GM18526 (cell line): ENCODE measurements around the gene TMBIM4.

Experiments used
- POLR2A ChIP-seq: IDR thresholded peaks from 3 replicates; pipeline ENCODE4 v1.6.1; 2011; ENCODE audit not compliant: insufficient read length; ENCODE audit errors: extremely low read depth

TMBIM4 gene

GRCh38 chr12:66189486-66189843, 19.7 kb upstream of the TMBIM4 start:
- no peak for TF ChIP-seq POLR2A

- no peak for TF ChIP-seq POLR2A
Observed at GRCh38 chr12:66188584-66189485, 19.0 kb upstream of the TMBIM4 start, which contains the start of gene IRAK3. Gene IRAK3, plus strand, starts transcription at chr12:66189214. Its CDS starts 86 bp downstream, at chr12:66189300.

- no peak for TF ChIP-seq POLR2A
Observed at GRCh38 chr12:66187821-66188220, 18.0 kb upstream of the TMBIM4 start.

DNA sequence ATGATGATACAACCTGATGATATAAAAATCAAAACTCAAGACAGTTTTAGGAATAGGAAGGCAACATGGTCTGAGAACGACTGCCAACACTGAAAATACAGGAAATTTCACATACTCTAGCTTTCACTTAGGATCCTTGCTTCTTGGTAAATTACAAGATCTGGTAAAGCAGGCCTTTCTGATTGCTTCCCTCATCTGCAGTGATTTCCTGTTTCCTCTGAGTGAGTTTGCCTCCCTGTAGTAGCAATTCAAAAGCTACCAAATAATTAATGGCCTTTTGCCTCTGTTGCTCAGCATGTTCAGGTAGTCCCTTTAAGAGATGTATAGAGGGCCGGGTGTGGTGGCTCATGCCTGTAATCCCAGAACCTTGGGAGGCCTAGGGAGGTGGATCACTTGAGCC, 17.2 kb upstream of the TMBIM4 start:
- no peak for TF ChIP-seq POLR2A

DNA sequence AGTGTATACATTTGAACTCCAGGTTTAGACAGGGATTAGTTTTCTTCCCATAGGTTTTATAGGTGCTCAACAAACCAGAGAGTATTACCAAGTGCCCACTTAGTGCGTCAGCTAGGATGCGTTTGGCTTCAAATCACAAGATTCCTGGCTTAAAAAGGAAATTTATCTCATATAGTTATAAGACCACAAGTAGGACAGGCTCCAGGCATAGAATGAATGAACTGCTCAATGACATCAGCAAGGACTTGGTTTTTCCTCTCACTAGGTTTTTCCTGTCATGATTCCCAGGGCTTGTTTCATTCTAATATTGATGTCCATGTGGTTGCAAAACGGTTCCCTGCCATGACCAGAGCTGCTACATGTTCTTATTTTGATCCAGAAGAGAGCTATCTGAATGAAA, 13.2 kb upstream of the TMBIM4 start:
- TF ChIP-seq POLR2A: no peak

GRCh38 chr12:66176105-66176900, 6.5 kb upstream of the TMBIM4 start:
- no peak for TF ChIP-seq POLR2A

- TF ChIP-seq POLR2A: no peak
Observed at GRCh38 chr12:66170606-66171005, 810 bp upstream of the TMBIM4 start.

DNA sequence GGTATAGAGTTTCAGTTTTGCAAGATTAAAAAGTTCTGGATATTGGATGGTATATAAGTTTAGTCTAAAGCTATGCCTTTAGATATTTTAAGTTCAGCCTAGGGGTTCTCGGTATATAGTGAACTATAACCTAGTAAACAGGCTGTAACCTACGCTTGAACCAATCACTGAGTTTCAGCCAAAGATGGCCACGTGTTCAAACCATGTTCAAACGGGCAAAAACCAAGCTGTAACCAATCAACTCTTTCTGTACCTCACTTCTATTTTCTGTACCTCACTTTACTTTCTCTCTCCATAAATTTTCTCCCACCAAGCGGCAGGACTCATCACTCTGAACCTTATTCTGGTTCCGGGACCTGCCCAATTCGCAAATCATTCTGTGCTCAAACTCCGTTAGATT, 1.4 kb downstream of the TMBIM4 start:
- no peak for TF ChIP-seq POLR2A

GRCh38 chr12:66166561-66166960, 3.2 kb downstream of the TMBIM4 start:
- TF ChIP-seq POLR2A: no peak

DNA sequence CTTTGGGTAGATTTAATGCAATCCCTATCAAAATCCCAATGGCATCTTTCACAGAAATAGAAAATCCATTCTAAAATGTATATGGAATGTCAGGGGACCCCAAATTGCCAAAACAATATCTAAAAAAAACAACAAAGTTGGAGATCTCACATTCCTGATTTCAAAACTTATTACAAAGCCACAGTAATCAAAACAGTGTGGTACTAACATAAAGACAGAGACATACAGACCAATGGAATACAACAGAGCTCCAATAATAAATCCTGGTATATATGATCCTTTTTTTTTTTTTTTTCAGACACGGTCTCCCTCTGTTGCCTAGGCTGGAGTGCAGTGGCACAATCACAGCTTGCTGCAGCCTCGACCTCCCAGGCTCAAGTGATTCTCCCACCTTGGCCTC, 4.7 kb downstream of the TMBIM4 start:
- no peak for TF ChIP-seq POLR2A

- TF ChIP-seq POLR2A: no peak
Observed at GRCh38 chr12:66164349-66164821, 5.4 kb downstream of the TMBIM4 start.

DNA sequence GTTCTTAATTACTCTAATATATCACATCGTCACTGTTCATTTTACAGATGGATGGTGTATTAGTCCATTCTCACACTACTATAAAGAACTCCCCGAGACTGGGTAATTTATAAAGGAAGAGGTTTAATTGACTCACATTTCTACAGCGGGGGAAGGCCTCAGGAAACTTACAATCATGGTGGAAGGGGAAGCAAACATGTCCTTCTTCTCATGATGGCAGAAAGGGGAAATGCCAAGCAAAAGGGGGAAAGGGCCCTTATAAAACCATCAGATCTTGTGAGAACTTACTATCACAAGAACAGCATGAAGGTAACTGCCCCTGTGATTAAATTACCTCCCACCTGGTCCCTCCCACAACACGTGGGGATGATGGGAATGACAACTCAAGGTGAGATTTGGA, 6.5 kb downstream of the TMBIM4 start:
- no peak for TF ChIP-seq POLR2A

DNA sequence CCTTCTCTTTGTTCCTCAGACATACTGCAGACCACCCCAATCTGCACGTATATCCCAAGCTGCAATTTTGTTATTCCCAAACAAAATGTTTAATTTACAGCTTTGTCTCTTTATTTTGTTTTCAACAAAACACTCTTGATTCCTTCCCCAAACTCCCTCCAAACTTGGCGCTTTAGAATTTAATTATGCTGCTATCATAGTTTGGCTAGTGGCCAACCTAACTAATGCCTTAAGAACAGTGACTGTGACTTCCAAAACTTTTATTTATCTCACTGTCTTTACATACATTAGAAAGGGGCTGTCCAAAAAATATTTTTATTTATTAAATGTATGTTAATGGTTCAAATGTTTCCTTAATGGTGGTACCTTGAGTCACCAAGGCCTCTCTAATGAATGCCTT, 7.1 kb downstream of the TMBIM4 start:
- no peak for TF ChIP-seq POLR2A

DNA sequence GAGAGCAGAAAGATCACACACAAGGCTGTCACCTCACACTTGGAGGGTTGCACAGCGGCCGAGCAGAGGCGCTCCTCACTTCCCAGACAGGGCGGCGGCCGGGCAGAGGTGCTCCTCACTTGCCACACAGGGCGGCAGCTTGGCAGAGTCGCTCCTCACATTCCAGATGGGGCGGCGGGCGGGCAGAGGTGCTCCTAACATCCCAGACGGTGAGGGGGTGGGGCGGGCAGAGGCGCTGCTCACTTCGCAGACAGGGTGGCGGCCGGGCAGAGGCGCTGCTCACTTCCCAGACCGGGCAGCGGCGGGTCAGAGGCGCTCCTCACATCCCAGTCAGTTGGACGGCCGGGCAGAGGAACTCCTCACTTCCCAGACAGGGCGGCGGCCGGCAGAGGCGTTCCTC, 9.1 kb downstream of the TMBIM4 start:
- TF ChIP-seq POLR2A: no peak

DNA sequence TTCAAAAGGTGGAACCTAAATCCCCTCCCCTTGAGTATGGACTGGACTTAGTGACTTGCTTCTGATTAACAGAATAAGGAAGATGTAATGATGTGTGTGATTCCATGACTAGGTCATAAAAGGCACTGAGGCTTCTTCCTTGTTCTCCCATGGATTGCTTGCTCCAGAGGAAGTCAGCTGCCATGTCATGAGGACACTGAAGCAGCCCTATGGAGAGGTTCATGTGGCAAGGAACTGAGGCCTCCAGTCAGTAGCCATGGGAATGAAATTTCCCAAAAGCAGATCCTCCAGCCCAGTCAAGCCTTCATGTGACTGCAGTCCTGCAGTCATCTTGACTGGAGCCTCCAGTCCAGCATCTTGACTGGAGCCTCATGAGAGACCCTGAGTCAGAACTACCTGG, 10.7 kb downstream of the TMBIM4 start:
- TF ChIP-seq POLR2A: no peak

GRCh38 chr12:66156654-66157053, 13.1 kb downstream of the TMBIM4 start:
- no peak for TF ChIP-seq POLR2A
